ENCODE measurements around the gene FUT7.

DNA sequence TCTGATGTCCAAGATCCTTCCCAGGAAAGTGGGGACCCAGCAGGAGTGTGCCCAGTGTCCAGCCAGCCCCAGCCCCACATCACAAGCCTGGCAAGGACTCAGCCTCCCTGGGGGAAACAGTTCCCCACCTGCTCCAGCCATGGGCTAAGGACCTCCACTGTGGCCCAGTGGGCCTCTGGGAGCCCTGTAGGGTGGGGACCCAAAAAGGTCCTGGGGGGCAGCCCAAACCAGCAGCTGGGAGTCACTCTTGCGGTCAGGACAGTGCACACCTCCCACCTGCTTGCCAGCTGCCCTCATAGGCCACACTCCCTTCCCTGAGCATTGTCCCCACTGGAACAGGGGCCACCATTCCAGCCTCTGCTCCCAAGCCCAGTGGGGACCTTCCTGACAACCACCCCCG is 5.5 kb downstream of the FUT7 start:
- TF ChIP-seq, protein P1, sequence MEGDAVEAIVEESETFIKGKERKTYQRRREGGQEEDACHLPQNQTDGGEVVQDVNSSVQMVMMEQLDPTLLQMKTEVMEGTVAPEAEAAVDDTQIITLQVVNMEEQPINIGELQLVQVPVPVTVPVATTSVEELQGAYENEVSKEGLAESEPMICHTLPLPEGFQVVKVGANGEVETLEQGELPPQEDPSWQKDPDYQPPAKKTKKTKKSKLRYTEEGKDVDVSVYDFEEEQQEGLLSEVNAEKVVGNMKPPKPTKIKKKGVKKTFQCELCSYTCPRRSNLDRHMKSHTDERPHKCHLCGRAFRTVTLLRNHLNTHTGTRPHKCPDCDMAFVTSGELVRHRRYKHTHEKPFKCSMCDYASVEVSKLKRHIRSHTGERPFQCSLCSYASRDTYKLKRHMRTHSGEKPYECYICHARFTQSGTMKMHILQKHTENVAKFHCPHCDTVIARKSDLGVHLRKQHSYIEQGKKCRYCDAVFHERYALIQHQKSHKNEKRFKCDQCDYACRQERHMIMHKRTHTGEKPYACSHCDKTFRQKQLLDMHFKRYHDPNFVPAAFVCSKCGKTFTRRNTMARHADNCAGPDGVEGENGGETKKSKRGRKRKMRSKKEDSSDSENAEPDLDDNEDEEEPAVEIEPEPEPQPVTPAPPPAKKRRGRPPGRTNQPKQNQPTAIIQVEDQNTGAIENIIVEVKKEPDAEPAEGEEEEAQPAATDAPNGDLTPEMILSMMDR (IDR thresholded peaks at IDR 0.05): no peak
- no peak for TF ChIP-seq ZFX (IDR thresholded peaks at IDR 0.05; ENCODE audit: borderline replicate concordance)
